Vagina (tissue), 2 donors: ENCODE data around the gene PPP2R2B.

ENCODE experiments used
- CTCF ChIP-seq, 3 experiments: fragments of 450-650 bp in 2 of 3; fragments of 200-600 bp in 1 of 3; sonication (generic) in 1 of 3; IDR thresholded peaks; one replicate each; pipeline ENCODE4 v1.5.1; 2017 to 2019; ENCODE audit warnings: antibody characterized with exemption in 3 of 3, mild to moderate bottlenecking in 2 of 3, moderate library complexity in 2 of 3
- POLR2A ChIP-seq, 2 donors: fragments of 450-650 bp; IDR thresholded peaks; one replicate each; pipeline ENCODE4 v1.6.1; 2017; ENCODE audit warnings: antibody characterized with exemption in 2 of 2, mild to moderate bottlenecking in 2 of 2, moderate library complexity in 2 of 2

GRCh38 chr5:146564007-146564762, 314.4 kb downstream of the PPP2R2B start:
- TF ChIP-seq POLR2A (IDR thresholded peaks at IDR 0.05) (no peak), CTCF (IDR thresholded peaks at IDR 0.05) (no peak)
